ENCODE measurements around the gene APAF1. TPM values are rescaled to one million over a fixed set of nuclear protein-coding genes. Genes with fewer than 3 reads are reported as not detected.

APAF1 gene
- total RNA-seq, 2 experiments from 2014 or later: 14.7 to 28.6 TPM

GRCh38 chr12:98735821-98736220 is 90.7 kb downstream of the APAF1 start:
- Histone ChIP-seq H3K9me2 (ENCODE audit: insufficient read depth, low read length) (no peaks in the 10 kb centered on the region), H3K27ac (ENCODE audit: low read depth, low read length, poor library complexity, severe bottlenecking) (no peak overlapping the region), H3K9me3 (ENCODE audit: low read length) (no peaks in the 10 kb centered on the region), H3K4me1 (ENCODE audit: insufficient read depth, low read length, poor library complexity, severe bottlenecking) (no peaks in the 10 kb centered on the region), H3K4me2 (ENCODE audit: low read length) (no peak overlapping the region), H4K20me1 (ENCODE audit: insufficient read depth, low read length) (no peaks in the 10 kb centered on the region), H2AFZ (ENCODE audit: low read length) (no peak overlapping the region), H3K79me2 (ENCODE audit: insufficient read depth, low read depth, low read length) (no peaks in the 10 kb centered on the region), H3K36me3 (ENCODE audit: insufficient read depth, low read length) (peaks cover 27% of the 10 kb centered on the region), H3K4me3 (ENCODE audit: low read depth, low read length, poor library complexity, severe bottlenecking) (no peak overlapping the region)
- intact Hi-C loops (cut with micrococcal nuclease; ENCODE audit: unreplicated experiment): no loop called here
- POLR2A ChIA-PET: interaction anchor here (0.5 to 1.6 kb wide), 2 partner anchors 18 to 179 kb away, joined by 4 to 6 read pairs; no protein-coding TSS in a partner anchor
- DNase-seq (ENCODE audit: low spot score): no peak
- CTCF ChIA-PET (ENCODE audit: unreplicated experiment): no interaction called here
- BruUV-seq (replicated peaks): no TSS peak
- TF ChIP-seq, protein P1, sequence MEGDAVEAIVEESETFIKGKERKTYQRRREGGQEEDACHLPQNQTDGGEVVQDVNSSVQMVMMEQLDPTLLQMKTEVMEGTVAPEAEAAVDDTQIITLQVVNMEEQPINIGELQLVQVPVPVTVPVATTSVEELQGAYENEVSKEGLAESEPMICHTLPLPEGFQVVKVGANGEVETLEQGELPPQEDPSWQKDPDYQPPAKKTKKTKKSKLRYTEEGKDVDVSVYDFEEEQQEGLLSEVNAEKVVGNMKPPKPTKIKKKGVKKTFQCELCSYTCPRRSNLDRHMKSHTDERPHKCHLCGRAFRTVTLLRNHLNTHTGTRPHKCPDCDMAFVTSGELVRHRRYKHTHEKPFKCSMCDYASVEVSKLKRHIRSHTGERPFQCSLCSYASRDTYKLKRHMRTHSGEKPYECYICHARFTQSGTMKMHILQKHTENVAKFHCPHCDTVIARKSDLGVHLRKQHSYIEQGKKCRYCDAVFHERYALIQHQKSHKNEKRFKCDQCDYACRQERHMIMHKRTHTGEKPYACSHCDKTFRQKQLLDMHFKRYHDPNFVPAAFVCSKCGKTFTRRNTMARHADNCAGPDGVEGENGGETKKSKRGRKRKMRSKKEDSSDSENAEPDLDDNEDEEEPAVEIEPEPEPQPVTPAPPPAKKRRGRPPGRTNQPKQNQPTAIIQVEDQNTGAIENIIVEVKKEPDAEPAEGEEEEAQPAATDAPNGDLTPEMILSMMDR (conservative IDR thresholded peaks at IDR 0.05; ENCODE audit: low read length): no peak
- TF ChIP-seq EZH2phosphoT487 (IDR thresholded peaks at IDR 0.05; ENCODE audit: borderline replicate concordance, low read depth, low read length): no peak

- BruUV-seq (replicated peaks): no TSS peak
- Histone ChIP-seq H2AFZ (ENCODE audit: low read length) (no peak overlapping the region), H3K79me2 (ENCODE audit: insufficient read depth, low read depth, low read length) (no peaks in the 10 kb centered on the region), H4K20me1 (ENCODE audit: insufficient read depth, low read length) (no peaks in the 10 kb centered on the region), H3K4me1 (ENCODE audit: insufficient read depth, low read length, poor library complexity, severe bottlenecking) (no peaks in the 10 kb centered on the region), H3K27ac (ENCODE audit: low read depth, low read length, poor library complexity, severe bottlenecking) (no peak overlapping the region), H3K4me3 (ENCODE audit: low read depth, low read length, poor library complexity, severe bottlenecking) (no peak overlapping the region), H3K4me2 (ENCODE audit: low read length) (no peak overlapping the region), H3K9me3 (ENCODE audit: low read length) (no peaks in the 10 kb centered on the region), H3K36me3 (ENCODE audit: insufficient read depth, low read length) (peaks cover 20% of the 10 kb centered on the region), H3K9me2 (ENCODE audit: insufficient read depth, low read length) (no peaks in the 10 kb centered on the region)
- intact Hi-C loops (cut with micrococcal nuclease; ENCODE audit: unreplicated experiment): no loop called here
- ChIA-PET POLR2A (interaction anchor here (0.5 to 1.6 kb wide), 2 partner anchors 18 to 180 kb away, joined by 4 to 6 read pairs; no protein-coding TSS in a partner anchor), CTCF (ENCODE audit: unreplicated experiment) (interaction anchor here (0.6 kb wide), 1 partner anchor 83 kb away, joined by 3 read pairs; no protein-coding TSS in a partner anchor)
- no peak for DNase-seq (ENCODE audit: low spot score)
- TF ChIP-seq, protein P1 (conservative IDR thresholded peaks at IDR 0.05; ENCODE audit: low read length): no peak
- no peak for TF ChIP-seq EZH2phosphoT487 (IDR thresholded peaks at IDR 0.05; ENCODE audit: borderline replicate concordance, low read depth, low read length)
Measured at GRCh38 chr12:98736352-98737321, 91.5 kb downstream of the APAF1 start.

- BruUV-seq (replicated peaks): no TSS peak
- Histone ChIP-seq H2AFZ (ENCODE audit: low read length) (no peak overlapping the region), H3K9me2 (ENCODE audit: insufficient read depth, low read length) (no peaks in the 10 kb centered on the region), H3K27ac (ENCODE audit: low read depth, low read length, poor library complexity, severe bottlenecking) (no peak overlapping the region), H3K79me2 (ENCODE audit: insufficient read depth, low read depth, low read length) (no peaks in the 10 kb centered on the region), H3K4me3 (ENCODE audit: low read depth, low read length, poor library complexity, severe bottlenecking) (no peak overlapping the region), H3K4me1 (ENCODE audit: insufficient read depth, low read length, poor library complexity, severe bottlenecking) (no peaks in the 10 kb centered on the region), H3K9me3 (ENCODE audit: low read length) (no peaks in the 10 kb centered on the region), H4K20me1 (ENCODE audit: insufficient read depth, low read length) (no peaks in the 10 kb centered on the region), H3K4me2 (ENCODE audit: low read length) (no peak overlapping the region), H3K36me3 (ENCODE audit: insufficient read depth, low read length) (peaks cover 17% of the 10 kb centered on the region)
- ChIA-PET CTCF (ENCODE audit: unreplicated experiment) (interaction anchor here (0.6 kb wide), 1 partner anchor 82 kb away, joined by 3 read pairs; no protein-coding TSS in a partner anchor), POLR2A (no interaction called here)
- no peak for TF ChIP-seq EZH2phosphoT487 (IDR thresholded peaks at IDR 0.05; ENCODE audit: borderline replicate concordance, low read depth, low read length)
- TF ChIP-seq, protein P1 (conservative IDR thresholded peaks at IDR 0.05; ENCODE audit: low read length): no peak
- no peak for DNase-seq (ENCODE audit: low spot score)
- intact Hi-C loops (cut with micrococcal nuclease; ENCODE audit: unreplicated experiment): no loop called here
Measured at GRCh38 chr12:98737322-98737712, 92.2 kb downstream of the APAF1 start.

Data from OCI-LY7 (cell line).